Kidney capillary endothelial cell (primary cell): Measurements from ENCODE around the gene RNF38.
"Not testable (repeated sequence)": the region's sequence is repeated elsewhere in the genome, so short reads cannot be mapped to it uniquely, and the experiment has no call there.

Experiments used
- DNase-seq: peaks from one replicate; pipeline ENCODE4 v3.0.0-alpha.2; 2018; ENCODE audit warnings: low spot score

RNF38 gene

GRCh38 chr9:36328798-36329411 lies 71.2 kb downstream of the RNF38 start:
- DNase-seq = peak; percentile 85

GRCh38 chr9:36325081-36325828 lies 74.8 kb downstream of the RNF38 start:
- no peak for DNase-seq

- DNase-seq = no peak
Measured at GRCh38 chr9:36323926-36324325, 76.1 kb downstream of the RNF38 start.

DNA sequence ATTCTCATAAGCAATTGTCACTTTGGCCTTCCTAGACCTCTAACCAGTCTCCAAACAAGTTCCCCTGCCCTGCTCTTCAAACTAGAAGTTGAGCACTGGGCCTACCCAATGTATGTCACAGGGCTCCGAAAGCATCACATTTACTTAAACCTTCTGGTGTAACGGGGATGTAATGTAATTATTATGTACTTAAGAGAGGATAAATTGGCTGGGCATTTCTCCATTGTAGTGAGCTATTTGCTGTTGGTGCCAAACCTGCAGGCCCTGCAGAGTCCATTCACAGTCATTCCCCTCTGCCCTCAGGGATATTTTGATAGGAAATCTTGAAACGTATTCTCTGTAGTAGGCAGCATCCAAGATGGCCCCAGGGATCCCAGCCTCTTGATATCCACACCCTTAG lies 77.6 kb downstream of the RNF38 start:
- no peak for DNase-seq

- DNase-seq = not testable (repeated sequence)
Measured at GRCh38 chr9:36321903-36322302, 78.2 kb downstream of the RNF38 start.

DNA sequence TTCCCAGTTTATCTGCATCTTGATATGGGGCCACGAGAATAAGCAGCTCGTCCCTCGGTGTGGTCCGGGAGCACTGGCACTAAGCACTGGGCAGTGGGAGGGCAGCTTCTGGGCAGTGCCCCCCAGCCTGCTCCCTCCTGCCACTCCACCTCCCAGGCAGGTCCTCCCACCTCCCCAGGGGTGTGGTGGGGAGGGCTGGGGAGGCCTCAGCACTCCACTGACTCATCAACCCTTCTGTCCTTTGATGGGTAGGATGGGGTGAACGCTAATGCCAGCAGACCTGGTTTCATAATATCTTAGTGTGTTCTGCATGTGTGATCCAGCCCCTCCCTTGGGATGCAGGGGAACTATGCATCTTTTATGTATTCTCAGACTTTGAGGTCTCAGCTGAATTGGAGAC lies 79.6 kb downstream of the RNF38 start:
- DNase-seq = no peak

- no peak for DNase-seq
Measured at GRCh38 chr9:36319806-36320205, 80.3 kb downstream of the RNF38 start.

- no peak for DNase-seq
Measured at GRCh38 chr9:36319183-36319582, 80.9 kb downstream of the RNF38 start.

- no peak for DNase-seq
Measured at GRCh38 chr9:36318212-36318802, 81.8 kb downstream of the RNF38 start.

- DNase-seq = no peak
Measured at GRCh38 chr9:36317766-36318165, 82.3 kb downstream of the RNF38 start.

DNA sequence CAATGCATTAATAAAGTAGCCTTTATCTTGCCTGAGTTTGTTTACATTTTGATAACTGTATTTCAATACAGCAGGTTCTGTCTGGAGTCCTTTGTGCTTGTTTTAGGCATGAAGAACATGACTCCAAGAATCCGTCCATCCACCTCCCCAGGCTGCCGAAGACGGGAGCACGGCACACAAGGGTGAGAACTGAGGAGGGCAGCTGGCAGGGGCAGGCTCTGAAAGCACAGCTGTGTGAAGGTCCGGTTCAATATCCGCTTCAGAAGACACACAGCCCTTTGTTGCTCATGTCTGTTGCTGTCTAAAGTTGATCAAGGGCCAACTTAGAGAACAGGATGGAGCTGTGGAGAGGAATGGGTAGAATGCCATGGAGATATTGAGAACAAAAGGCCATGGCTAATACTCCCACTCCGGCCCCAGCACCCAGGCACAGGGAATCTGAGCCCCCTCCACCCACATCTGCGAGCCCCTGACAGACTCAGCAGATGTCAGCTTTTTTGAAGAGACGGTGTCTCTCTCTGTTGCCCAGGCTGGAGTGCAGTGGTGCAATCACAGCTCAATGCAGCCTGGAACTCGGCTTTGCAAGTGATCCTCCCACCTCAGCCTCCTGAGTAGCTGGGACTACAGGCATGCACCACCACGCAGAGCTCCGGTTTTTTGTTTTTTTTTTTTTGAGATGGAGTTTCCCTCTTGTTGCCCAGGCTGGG lies 83.3 kb downstream of the RNF38 start:
- no peak for DNase-seq

- DNase-seq = no peak
Measured at GRCh38 chr9:36316049-36316448, 84.0 kb downstream of the RNF38 start.

DNA sequence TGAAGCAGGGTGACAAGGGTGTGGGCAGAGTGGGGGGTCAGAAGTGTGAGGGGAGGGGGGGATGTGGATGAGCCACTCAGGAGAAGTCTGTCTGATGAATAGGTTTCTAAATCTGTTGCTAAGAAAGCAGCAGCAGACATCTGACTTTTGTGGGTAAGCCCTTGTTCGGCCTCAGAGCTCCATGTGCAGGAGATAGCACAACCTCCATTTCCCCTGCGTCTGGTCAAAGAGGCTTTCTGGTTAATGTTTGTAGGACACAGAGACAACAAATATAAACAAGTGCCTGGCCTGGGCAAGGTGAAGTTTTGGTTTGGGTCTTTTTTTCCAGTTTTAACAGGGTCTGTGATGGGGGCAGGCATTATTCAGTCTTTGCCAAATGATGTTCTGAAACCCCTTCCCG lies 84.8 kb downstream of the RNF38 start:
- DNase-seq = no peak

GRCh38 chr9:36314740-36315139 lies 85.3 kb downstream of the RNF38 start:
- DNase-seq = no peak

GRCh38 chr9:36306471-36307306 lies 93.4 kb downstream of the RNF38 start:
- DNase-seq = no peak

DNA sequence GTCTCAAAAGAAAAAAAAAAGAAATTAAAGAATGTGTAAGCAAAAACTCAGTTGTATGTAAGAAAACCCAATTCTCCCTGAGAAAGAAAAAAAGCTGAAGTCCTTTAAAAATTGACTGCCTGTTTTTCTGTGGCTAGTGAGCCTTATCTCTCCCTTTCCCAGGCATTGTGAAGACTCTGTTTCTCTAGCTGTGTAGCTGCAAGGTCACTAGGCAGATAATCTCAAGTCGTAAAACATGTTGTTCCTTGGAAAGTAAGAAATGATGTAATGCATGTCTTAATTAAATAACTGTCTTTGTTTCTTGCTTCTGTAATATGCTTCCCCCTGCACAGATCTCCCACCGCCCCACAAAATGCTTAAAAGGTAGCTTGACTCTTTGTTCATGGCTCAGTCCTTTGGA lies 95.7 kb downstream of the RNF38 start:
- DNase-seq = not testable (repeated sequence)

DNA sequence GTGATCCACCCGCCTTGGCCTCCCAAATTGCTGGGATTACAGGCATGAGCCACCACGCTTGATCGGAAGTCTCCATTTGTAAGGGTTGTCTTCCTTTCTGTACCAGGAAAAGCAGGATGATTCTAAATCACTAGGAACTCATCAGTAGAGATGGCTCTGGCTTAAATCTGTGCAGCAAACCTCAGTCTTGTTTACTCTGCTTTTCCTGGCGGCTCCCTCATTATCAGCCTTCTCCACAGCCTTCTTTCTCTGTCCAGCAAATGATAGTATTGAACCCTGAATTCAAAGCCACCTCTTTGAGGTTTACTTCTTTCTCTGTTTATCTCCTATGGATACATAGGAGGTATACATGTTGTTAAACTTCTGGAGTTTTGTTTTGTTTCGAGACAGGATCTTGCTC lies 98.8 kb downstream of the RNF38 start:
- no peak for DNase-seq

DNA sequence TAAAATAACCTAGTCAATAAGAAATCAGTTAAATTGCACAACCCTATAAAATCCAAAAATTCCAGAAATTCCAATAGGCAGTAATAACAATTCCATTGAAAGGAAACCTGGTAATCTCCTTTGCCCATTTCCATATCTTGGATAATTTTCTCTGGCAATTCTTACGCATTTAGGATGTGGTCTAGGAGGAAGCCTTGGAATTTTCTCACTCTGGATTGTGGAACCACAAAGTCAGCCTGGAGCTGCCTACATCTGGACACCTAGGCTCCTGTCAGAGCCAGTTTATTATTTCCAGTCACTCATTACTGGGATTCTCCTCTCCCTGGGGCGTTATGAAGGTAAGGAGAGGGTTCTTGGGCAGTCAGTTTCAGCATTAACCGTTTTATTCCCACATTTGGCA lies 101.5 kb downstream of the RNF38 start:
- DNase-seq = no peak

DNA sequence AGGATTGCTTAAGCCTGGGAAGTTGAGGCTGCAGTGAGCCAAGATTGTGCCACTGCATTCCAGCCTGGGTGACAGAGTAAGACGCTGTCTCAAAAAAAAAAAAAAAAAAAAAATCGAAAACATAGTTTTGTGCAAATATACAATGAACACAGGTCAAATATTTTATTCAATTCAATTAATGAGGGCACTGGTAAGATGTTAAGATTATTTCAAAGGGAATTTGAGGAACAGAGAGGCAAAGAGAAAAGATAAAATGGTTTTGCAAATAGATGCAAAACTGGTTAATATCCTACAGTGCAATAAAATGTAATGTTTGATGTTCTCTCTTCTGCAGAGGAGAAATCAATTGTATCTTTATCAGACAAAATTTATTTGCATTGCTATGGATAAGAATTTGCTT lies 102.3 kb downstream of the RNF38 start:
- DNase-seq = no peak

GRCh38 chr9:36294996-36295395 lies 105.1 kb downstream of the RNF38 start:
- DNase-seq = not testable (repeated sequence)

GRCh38 chr9:36293918-36294317 lies 106.2 kb downstream of the RNF38 start:
- DNase-seq = no peak

GRCh38 chr9:36293171-36293570 lies 106.9 kb downstream of the RNF38 start:
- DNase-seq = no peak
